Neuronal stem cell (in vitro differentiated cells): ENCODE data around the gene MAD2L1.

Experiments
- DNase-seq: peaks from one replicate; pipeline ENCODE4 v3.0.0-alpha.2; 2013; ENCODE audit warnings: low spot score
- H2AFZ ChIP-seq: one replicate; pipeline ENCODE4 v1.6.1; 2013; ENCODE audit warnings: mild to moderate bottlenecking, low read length, inconsistent platforms
- H2AK5ac ChIP-seq: 2 replicates; pipeline ENCODE4 v1.6.1; 2013; ENCODE audit warnings: low read depth, mild to moderate bottlenecking, inconsistent platforms, low read length, moderate library complexity, mixed read lengths
- H2BK120ac ChIP-seq: 2 replicates; pipeline ENCODE4 v1.6.1; 2013; ENCODE audit warnings: low read depth, mild to moderate bottlenecking, inconsistent platforms, low read length, moderate library complexity, mixed read lengths
- H2BK12ac ChIP-seq: one replicate; pipeline ENCODE4 v1.6.1; 2013; ENCODE audit warnings: low read length, inconsistent platforms
- H2BK15ac ChIP-seq: 2 replicates; pipeline ENCODE4 v1.6.1; 2013; ENCODE audit warnings: mild to moderate bottlenecking, low read length, inconsistent platforms, mixed read lengths
- H2BK5ac ChIP-seq: one replicate; pipeline ENCODE4 v1.6.1; 2013; ENCODE audit warnings: inconsistent platforms, mild to moderate bottlenecking, low read length, moderate library complexity
- H3K14ac ChIP-seq: one replicate; pipeline ENCODE4 v1.6.1; 2013; ENCODE audit warnings: low read length, inconsistent platforms
- H3K18ac ChIP-seq: 2 replicates; pipeline ENCODE4 v1.6.1; 2013; ENCODE audit warnings: low read length, inconsistent platforms
- H3K23ac ChIP-seq: 2 replicates; pipeline ENCODE4 v1.6.1; 2013; ENCODE audit warnings: low read depth, mild to moderate bottlenecking, mixed read lengths, low read length, inconsistent platforms; ENCODE audit not compliant: poor library complexity
- H3K27ac ChIP-seq: replicated peaks from 3 replicates; pipeline ENCODE4 v1.5.1; 2013; ENCODE audit warnings: low read length, inconsistent platforms
- H3K27me3 ChIP-seq, 3 experiments: 2 replicates each; pipeline ENCODE4 v1.6.1; 2013; ENCODE audit warnings: low read length in 3 of 3, mild to moderate bottlenecking in 2 of 3, inconsistent platforms in 1 of 3, low read depth in 1 of 3, mixed read lengths in 1 of 3, moderate library complexity in 1 of 3; ENCODE audit not compliant: control insufficient read depth in 3 of 3, insufficient read depth in 3 of 3
- H3K36me3 ChIP-seq, 2 donors: replicated peaks in 1 of 2; 2 replicates each; pipeline ENCODE4 v1.6.1; 2013; ENCODE audit warnings: low read length in 2 of 2; ENCODE audit not compliant: control insufficient read depth in 2 of 2, insufficient read depth in 2 of 2
- H3K4ac ChIP-seq: 2 replicates; pipeline ENCODE4 v1.6.1; 2013; ENCODE audit warnings: inconsistent platforms, mild to moderate bottlenecking, low read length, moderate library complexity
- H3K4me1 ChIP-seq, 2 donors: 1 replicate in 1 of 2; 2 replicates in 1 of 2; pipeline ENCODE4 v1.6.1; 2013; ENCODE audit warnings: low read length in 2 of 2, low read depth in 1 of 2; ENCODE audit not compliant: control insufficient read depth in 2 of 2, insufficient read depth in 1 of 2
- H3K4me2 ChIP-seq: one replicate; pipeline ENCODE4 v1.6.1; 2013; ENCODE audit warnings: mild to moderate bottlenecking, low read length, inconsistent platforms; ENCODE audit not compliant: insufficient read depth, poor library complexity, severe bottlenecking
- H3K4me3 ChIP-seq, 2 donors: 2 replicates each; pipeline ENCODE4 v1.5.1; 2013; ENCODE audit warnings: low read length in 2 of 2, mild to moderate bottlenecking in 2 of 2, inconsistent platforms in 1 of 2, moderate library complexity in 1 of 2
- H3K79me1 ChIP-seq: one replicate; pipeline ENCODE4 v1.6.1; 2013; ENCODE audit warnings: low read depth, mild to moderate bottlenecking, inconsistent platforms, low read length, moderate library complexity
- H3K9ac ChIP-seq: one replicate; pipeline ENCODE4 v1.6.1; 2013; ENCODE audit warnings: mild to moderate bottlenecking, low read depth, low read length, inconsistent platforms; ENCODE audit not compliant: poor library complexity
- H3K9me3 ChIP-seq, 2 donors: replicated peaks in 1 of 2; 2 replicates each; pipeline versions ENCODE3 to v1.6.1; 2013; ENCODE audit warnings: low read length in 2 of 2, mild to moderate bottlenecking in 2 of 2, inconsistent platforms in 1 of 2, low read depth in 1 of 2, mixed read lengths in 1 of 2, moderate library complexity in 1 of 2; ENCODE audit not compliant: control insufficient read depth in 2 of 2, insufficient read depth in 1 of 2
- H4K8ac ChIP-seq: one replicate; pipeline ENCODE4 v1.6.1; 2013; ENCODE audit warnings: low read depth, mild to moderate bottlenecking, inconsistent platforms, low read length, moderate library complexity
- H4K91ac ChIP-seq: one replicate; pipeline ENCODE4 v1.6.1; 2013; ENCODE audit warnings: low read length, low read depth, mild to moderate bottlenecking, inconsistent platforms; ENCODE audit not compliant: poor library complexity
- WGBS, 2 donors: extraction: QIAGEN DNeasy Blood & Tissue Kit; methylation state at CpG; one replicate each; pipeline ENCODE4 v1.1.7; 2013; ENCODE audit warnings: missing lambda C conversion rate in 2 of 2, mixed read lengths in 1 of 2; ENCODE audit not compliant: insufficient read length in 2 of 2, insufficient replicate concordance in 1 of 2; ENCODE audit errors: extremely low coverage in 2 of 2; 5-methylcytosine and 5-hydroxymethylcytosine counted together

The MAD2L1 gene

GRCh38 chr4:120062663-120063195, 3.9 kb downstream of the MAD2L1 start:
- Histone ChIP-seq H3K4me1 (peaks cover 6 to 7% of the 10 kb centered on the region in 2 donors), H2BK120ac (no peak overlapping the region), H2AK5ac (no peak overlapping the region), H3K36me3 (peaks cover 3 to 76% of the 10 kb centered on the region in 2 donors), H2BK12ac (no peak overlapping the region), H4K91ac (no peak overlapping the region), H3K18ac (no peak overlapping the region), H4K8ac (no peak overlapping the region), H2BK5ac (no peak overlapping the region), H3K4ac (no peak overlapping the region), H3K9me3 (no peaks in the 10 kb centered on the region), H3K23ac (no peak overlapping the region), H3K9ac (no peak overlapping the region), H3K27ac (no peak overlapping the region), H3K27me3 (no peaks in the 10 kb centered on the region), H3K4me2 (no peak overlapping the region), H3K79me1 (no peaks in the 10 kb centered on the region), H2BK15ac (no peak overlapping the region), H3K14ac (no peak overlapping the region), H3K4me3 (no peak overlapping the region), H2AFZ (no peak overlapping the region)
- no CpG with 5 or more reads among the region's 5 CpGs for WGBS, 2 donors
- no peak for DNase-seq

GRCh38 chr4:120059036-120059435, 7.6 kb downstream of the MAD2L1 start:
- H3K9me3 ChIP-seq = no peaks in the 10 kb centered on the region
- H2BK120ac ChIP-seq = no peak overlapping the region
- no peak overlapping the region for H3K27ac ChIP-seq

GRCh38 chr4:120057416-120057815, 9.2 kb downstream of the MAD2L1 start:
- no peaks in the 10 kb centered on the region for H3K79me1 ChIP-seq
- no peak overlapping the region for H2BK15ac ChIP-seq
- H4K8ac ChIP-seq = no peak overlapping the region
- H3K27me3 ChIP-seq = no peaks in the 10 kb centered on the region
- H3K36me3 ChIP-seq = peaks cover 8 to 81% of the 10 kb centered on the region in 2 donors
- no peaks in the 10 kb centered on the region for H3K4me1 ChIP-seq
- no peak overlapping the region for H2AFZ ChIP-seq
- H3K9ac ChIP-seq = no peak overlapping the region
- no peak overlapping the region for H3K18ac ChIP-seq
- H3K4ac ChIP-seq = no peak overlapping the region
- no peak overlapping the region for H2BK12ac ChIP-seq
- H3K27ac ChIP-seq = no peak overlapping the region
- no peak overlapping the region for H3K14ac ChIP-seq
- no peak overlapping the region for H2BK5ac ChIP-seq
- no peak overlapping the region for H3K4me2 ChIP-seq
- H2AK5ac ChIP-seq = no peak overlapping the region
- H4K91ac ChIP-seq = no peak overlapping the region
- no peak overlapping the region for H3K4me3 ChIP-seq
- no peak overlapping the region for H2BK120ac ChIP-seq
- H3K9me3 ChIP-seq = no peaks in the 10 kb centered on the region
- no peak for DNase-seq
- no peak overlapping the region for H3K23ac ChIP-seq

More at GRCh38 chr4:120059036-120059435, 7.6 kb downstream of the MAD2L1 start:
- H3K4me3 ChIP-seq = no peak overlapping the region
- H2BK5ac ChIP-seq = no peak overlapping the region
- no CpG with 5 or more reads among the region's 1 CpG for WGBS, 2 donors
- no peak overlapping the region for H2AK5ac ChIP-seq
- no peak overlapping the region for H2BK15ac ChIP-seq
- H3K23ac ChIP-seq = no peak overlapping the region
- H3K4me2 ChIP-seq = no peak overlapping the region
- no peaks in the 10 kb centered on the region for H3K79me1 ChIP-seq
- H3K4ac ChIP-seq = no peak overlapping the region
- H2AFZ ChIP-seq = no peak overlapping the region
- H4K8ac ChIP-seq = no peak overlapping the region
- no peak overlapping the region for H2BK12ac ChIP-seq
- H3K18ac ChIP-seq = no peak overlapping the region
- no peak overlapping the region for H3K9ac ChIP-seq
- no peak overlapping the region for H3K14ac ChIP-seq
- peaks cover 9 to 92% of the 10 kb centered on the region in 2 donors for H3K36me3 ChIP-seq
- DNase-seq = no peak
- H4K91ac ChIP-seq = no peak overlapping the region
- peaks cover under 1 to 3% of the 10 kb centered on the region in 2 donors for H3K4me1 ChIP-seq
- no peaks in the 10 kb centered on the region for H3K27me3 ChIP-seq

GRCh38 chr4:120056246-120056645, 10.4 kb downstream of the MAD2L1 start:
- peaks cover 8 to 69% of the 10 kb centered on the region in 2 donors for H3K36me3 ChIP-seq
- H3K9me3 ChIP-seq = no peaks in the 10 kb centered on the region
- no peak overlapping the region for H2AK5ac ChIP-seq
- no peak overlapping the region for H3K27ac ChIP-seq
- no peak overlapping the region for H3K9ac ChIP-seq
- H3K4me3 ChIP-seq = no peak overlapping the region
- no peaks in the 10 kb centered on the region for H3K27me3 ChIP-seq
- no peak overlapping the region for H3K4me2 ChIP-seq
- no peak overlapping the region for H4K8ac ChIP-seq
- no peak overlapping the region for H2AFZ ChIP-seq
- no peak overlapping the region for H3K23ac ChIP-seq
- no peak overlapping the region for H3K14ac ChIP-seq
- H3K18ac ChIP-seq = no peak overlapping the region
- no peak overlapping the region for H2BK15ac ChIP-seq
- DNase-seq = no peak
- no peak overlapping the region for H4K91ac ChIP-seq
- no peaks in the 10 kb centered on the region for H3K79me1 ChIP-seq
- no peak overlapping the region for H2BK5ac ChIP-seq
- no peak overlapping the region for H3K4ac ChIP-seq
- H3K4me1 ChIP-seq = no peaks in the 10 kb centered on the region
- H2BK12ac ChIP-seq = no peak overlapping the region
- no peak overlapping the region for H2BK120ac ChIP-seq
